CD4-positive, alpha-beta T cell treated with Interleukin-10 for 1 hour (primary cell): Measurements from ENCODE around the gene EME1.
"Not testable (repeated sequence)": the region's sequence is repeated elsewhere in the genome, so short reads cannot be mapped to it uniquely, and the experiment has no call there.

ENCODE experiments used
- DNase-seq: peaks from one replicate; pipeline ENCODE4 v3.0.0-alpha.2; 2020

The EME1 gene

GRCh38 chr17:50428126-50428525 is 55.1 kb downstream of the EME1 start:
- not testable (repeated sequence) for DNase-seq

- DNase-seq: no peak
Observed at GRCh38 chr17:50428831-50429424, 55.9 kb downstream of the EME1 start.

- DNase-seq: no peak
Observed at GRCh38 chr17:50429793-50430192, 56.8 kb downstream of the EME1 start.
